ENCODE data around the gene WNT9A.
"Not testable (repeated sequence)": the region's sequence is repeated elsewhere in the genome, so short reads cannot be mapped to it uniquely, and the experiment has no call there.

Gene WNT9A

GRCh38 chr1:227886503-227886961 lies 61.2 kb downstream of the WNT9A start:
- DNase-seq (ENCODE audit: low read depth): no peak

- no peak for DNase-seq (ENCODE audit: low read depth)
Observed at GRCh38 chr1:227885648-227886502, 61.9 kb downstream of the WNT9A start.

GRCh38 chr1:227885135-227885647 lies 62.5 kb downstream of the WNT9A start:
- no peak for DNase-seq (ENCODE audit: low read depth)

- DNase-seq (ENCODE audit: low read depth): no peak
Observed at GRCh38 chr1:227884370-227885134, 63.2 kb downstream of the WNT9A start.

- no peak for DNase-seq (ENCODE audit: low read depth)
Observed at GRCh38 chr1:227883641-227884301, 64.0 kb downstream of the WNT9A start.

- no peak for DNase-seq (ENCODE audit: low read depth)
Observed at GRCh38 chr1:227883073-227883520, 64.6 kb downstream of the WNT9A start.

- DNase-seq (ENCODE audit: low read depth): no peak
Observed at GRCh38 chr1:227880342-227880924, 67.3 kb downstream of the WNT9A start.

- not testable (repeated sequence) for DNase-seq (ENCODE audit: low read depth)
Observed at GRCh38 chr1:227877810-227878209, 69.9 kb downstream of the WNT9A start.

GRCh38 chr1:227871892-227872291 lies 75.8 kb downstream of the WNT9A start:
- DNase-seq (ENCODE audit: low read depth): not testable (repeated sequence)

GRCh38 chr1:227870366-227870765 lies 77.4 kb downstream of the WNT9A start:
- no peak for DNase-seq (ENCODE audit: low read depth)

- DNase-seq (ENCODE audit: low read depth): peak; percentile 68
Observed at GRCh38 chr1:227869851-227870305, 77.9 kb downstream of the WNT9A start.

GRCh38 chr1:227869279-227869842 lies 78.4 kb downstream of the WNT9A start:
- peak; percentile 41 for DNase-seq (ENCODE audit: low read depth)

Measured in HS-5 (cell line).